GM19324 (cell line): Measurements from ENCODE around the gene NAXD.

Source experiments
- ATAC-seq: cut with Tn5 transposase; IDR thresholded peaks from one replicate; pipeline ENCODE4 v1.9.1; 2021; ENCODE audit warnings: mild to moderate bottlenecking, moderate library complexity; ENCODE audit not compliant: unreplicated experiment, low FRiP score

Gene NAXD

GRCh38 chr13:110642291-110642981 is 27.1 kb downstream of the NAXD start:
- no peak for ATAC-seq

DNA sequence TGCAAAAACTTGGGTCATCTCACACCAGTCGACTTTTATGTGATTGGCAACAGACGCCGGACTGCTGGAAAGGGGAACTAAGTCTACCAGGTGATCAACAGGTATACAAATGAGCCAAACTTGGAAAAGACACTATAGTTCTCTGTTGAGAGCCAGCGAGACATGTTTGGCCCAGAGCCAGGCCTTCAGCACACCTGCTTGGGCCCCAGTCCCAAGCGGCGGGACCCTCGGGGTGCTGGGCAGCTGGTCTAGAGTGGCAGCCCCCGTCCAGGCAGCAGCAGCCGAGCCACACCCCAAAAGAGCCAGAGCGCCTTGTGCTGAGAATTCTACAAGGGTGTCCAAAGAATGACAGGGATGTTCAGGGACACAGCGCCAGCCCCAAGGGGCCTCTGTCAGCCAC is 28.0 kb downstream of the NAXD start:
- ATAC-seq = no peak

GRCh38 chr13:110643768-110644421 is 28.6 kb downstream of the NAXD start:
- ATAC-seq = no peak

DNA sequence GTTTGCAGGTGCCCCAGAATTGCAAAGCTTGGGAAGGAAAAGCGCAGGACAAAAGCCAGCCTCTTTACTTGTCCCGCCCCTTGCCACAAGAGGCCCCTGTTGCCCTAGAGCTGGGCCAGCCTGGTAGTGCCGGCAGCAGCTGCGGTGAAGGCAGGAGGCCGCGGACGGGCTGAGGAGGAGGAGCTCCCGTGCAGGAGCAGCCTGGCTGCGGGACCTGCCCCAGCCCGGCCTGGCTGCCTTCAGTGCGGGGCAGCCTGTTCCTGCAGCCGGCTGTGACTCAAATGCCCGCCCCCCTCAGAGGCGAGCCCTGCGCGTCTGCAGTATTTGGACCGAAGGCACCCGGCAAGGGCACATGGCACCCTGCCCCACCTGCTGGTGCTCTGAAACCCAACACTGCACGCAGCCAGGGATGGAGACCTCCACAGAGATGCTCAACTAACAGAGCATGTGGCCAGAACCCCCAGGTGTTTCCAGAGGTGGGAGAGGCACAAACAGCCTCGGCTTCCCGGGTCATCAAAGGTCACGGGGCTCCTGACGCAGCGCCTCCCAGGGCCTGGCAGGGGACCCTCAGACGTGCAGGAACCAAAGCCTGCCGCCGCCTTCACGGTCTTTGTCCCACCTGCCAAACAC is 29.7 kb downstream of the NAXD start:
- peak; percentile 85 for ATAC-seq

DNA sequence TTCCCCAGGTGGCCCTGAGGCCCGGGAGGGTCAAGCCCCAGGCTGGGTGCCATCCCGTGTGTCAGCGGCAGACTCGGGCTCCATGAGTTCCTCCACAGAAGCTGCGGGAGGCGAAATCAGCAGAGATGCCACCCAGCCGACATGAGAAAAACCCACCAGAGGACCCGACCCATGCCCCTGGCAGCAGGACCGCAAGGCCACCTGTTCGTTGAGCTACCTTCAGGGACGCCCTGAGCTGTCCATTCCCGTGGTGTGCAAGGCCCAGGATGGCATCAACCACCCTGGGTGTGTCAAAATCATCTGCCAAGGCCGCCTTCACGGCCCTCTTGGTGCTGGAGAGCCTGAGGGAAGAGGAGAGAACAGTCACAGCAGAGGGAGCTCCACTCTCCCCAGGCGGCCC is 30.4 kb downstream of the NAXD start:
- ATAC-seq = no peak

GRCh38 chr13:110646442-110647364 is 31.4 kb downstream of the NAXD start:
- no peak for ATAC-seq

DNA sequence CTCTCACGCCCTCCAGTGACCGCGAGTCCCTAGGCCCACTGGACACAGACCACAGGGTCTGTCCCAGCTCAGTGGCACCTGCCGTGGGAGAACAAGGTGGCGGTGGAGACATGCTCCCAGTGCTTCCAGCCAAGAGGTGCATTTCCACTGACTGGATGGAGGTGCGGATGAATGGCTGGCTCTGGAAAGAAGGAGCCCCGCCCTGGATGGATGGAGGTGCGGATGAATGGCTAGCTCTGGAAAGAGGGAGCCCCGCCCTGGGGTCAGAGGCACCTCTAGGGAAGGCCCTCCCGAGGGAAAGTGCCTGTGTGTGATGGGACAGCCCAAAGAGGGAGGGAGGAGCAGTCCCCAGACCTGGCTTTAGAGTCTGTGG is 32.0 kb downstream of the NAXD start:
- ATAC-seq = no peak

DNA sequence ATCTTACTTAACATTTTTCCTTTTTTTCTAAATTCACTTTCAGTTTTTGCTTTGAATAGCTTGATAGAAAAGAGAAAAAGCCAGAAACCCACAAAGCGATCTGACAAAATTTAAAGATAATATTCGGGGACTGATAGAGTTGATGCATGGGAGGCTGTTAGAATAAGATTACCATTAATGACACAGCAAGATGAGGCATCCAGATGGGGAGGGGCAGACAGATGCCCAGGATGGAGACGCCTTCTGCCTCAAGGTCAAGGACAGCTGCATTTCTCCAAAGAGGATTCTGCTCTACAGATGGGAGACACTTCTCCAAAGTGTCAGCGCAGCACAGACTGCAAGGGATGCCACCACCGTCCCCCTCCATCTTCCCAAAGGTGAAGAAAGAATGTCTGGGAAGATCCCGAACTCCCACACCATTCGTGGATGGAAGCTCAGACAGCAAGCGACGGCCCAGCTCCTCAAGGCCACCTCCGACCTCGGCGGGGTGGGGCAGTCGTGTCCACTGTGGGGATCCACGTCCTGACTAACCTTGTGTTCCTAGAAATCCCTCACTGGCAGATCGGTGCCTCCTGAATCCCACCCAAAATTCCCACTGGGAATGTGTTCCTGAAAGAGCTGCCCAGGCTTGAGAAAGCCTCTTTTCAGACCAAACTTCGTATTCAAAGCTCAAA is 32.9 kb downstream of the NAXD start:
- ATAC-seq = no peak

- ATAC-seq = no peak
These were observed 33.6 kb downstream of the NAXD start for GRCh38 chr13:110648848-110649421.

- no peak for ATAC-seq
These were observed 34.2 kb downstream of the NAXD start for GRCh38 chr13:110649551-110649950.

- ATAC-seq = no peak
These were observed 35.1 kb downstream of the NAXD start for GRCh38 chr13:110650436-110650835.

DNA sequence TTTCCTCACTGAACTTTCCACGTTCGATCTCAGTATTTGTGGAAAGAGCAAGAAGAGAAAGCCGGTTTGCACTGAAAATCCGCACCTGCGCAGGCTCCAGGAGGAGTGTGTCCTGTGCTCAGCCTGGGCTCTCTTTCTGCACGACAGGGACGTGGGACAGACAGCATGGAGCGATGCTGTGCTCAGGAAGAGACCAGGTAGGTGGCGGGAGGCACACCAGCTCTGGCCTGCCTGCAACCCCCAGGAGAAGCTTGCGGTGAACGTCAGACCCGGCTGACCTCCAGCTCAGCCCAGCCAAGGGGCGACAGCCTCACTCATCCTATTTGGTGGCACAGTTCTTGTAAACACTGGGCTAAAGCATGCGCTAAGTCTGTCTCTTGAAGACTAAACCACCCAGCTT is 35.9 kb downstream of the NAXD start:
- no peak for ATAC-seq

- no peak for ATAC-seq
These were observed 36.4 kb downstream of the NAXD start for GRCh38 chr13:110651726-110652230.

DNA sequence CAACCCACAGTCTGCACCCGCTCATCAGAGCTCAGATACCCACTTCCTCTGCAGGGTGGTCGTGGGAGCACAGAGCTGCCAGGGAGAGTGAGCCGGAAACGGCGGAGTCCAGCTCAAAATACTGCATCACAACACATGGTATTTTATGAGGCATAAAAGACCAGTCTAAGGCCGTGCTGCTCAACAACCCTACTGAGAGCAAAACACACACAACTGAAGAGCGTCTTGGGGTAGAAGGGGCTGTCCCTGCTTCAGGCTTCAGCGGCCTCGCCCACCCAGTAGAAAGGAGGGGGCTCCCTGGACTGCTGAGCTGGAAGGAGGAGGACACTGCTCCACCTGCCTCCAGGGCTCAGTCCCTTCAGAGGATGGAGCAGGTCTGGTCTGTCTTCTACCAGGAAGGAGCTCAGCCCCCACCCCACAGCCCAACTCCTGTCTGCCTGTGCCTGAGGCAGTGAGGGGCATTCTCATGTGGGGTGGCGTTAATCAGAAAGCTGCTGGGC is 36.9 kb downstream of the NAXD start:
- ATAC-seq = no peak

GRCh38 chr13:110652764-110653163 is 37.4 kb downstream of the NAXD start:
- ATAC-seq = no peak

GRCh38 chr13:110653271-110653670 is 37.9 kb downstream of the NAXD start:
- ATAC-seq = no peak

DNA sequence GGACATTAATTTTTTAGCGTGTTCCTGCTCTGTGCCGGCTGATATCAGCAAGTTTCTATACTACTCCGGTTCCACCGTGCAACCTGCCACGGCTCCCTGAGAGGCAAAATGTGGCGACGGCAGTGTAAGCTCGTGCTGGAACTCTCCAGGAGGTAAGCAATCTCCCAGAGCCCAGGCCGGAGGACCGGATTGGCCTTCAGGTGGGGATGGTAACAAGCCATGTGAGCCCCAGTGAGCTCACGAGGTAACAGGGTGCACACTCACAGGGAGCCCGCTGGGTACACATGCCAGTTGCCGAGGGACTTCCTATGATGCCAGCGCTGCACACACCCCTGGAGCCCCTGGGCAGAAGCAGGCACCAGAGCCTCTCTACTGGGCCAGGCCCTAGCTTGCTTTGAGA is 38.5 kb downstream of the NAXD start:
- ATAC-seq = no peak

DNA sequence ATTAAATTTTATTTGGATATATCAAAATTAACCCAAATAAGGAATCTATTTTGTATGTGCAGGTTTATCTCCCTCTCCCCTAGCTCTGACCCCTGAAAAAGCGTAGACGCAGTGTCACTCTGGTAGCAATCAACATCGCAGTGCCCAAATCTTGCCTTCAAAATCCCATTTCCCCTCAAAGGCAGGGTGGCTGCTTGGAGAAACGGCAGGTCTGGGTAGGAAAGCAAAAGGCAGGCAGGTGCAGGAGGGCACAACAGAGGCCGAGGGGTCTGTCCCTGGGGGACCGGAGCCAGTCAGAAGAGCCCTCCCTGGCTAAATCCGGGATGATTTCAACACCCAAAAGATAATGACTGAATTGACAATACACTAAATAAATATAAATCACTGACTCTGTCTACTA is 41.9 kb downstream of the NAXD start:
- no peak for ATAC-seq

DNA sequence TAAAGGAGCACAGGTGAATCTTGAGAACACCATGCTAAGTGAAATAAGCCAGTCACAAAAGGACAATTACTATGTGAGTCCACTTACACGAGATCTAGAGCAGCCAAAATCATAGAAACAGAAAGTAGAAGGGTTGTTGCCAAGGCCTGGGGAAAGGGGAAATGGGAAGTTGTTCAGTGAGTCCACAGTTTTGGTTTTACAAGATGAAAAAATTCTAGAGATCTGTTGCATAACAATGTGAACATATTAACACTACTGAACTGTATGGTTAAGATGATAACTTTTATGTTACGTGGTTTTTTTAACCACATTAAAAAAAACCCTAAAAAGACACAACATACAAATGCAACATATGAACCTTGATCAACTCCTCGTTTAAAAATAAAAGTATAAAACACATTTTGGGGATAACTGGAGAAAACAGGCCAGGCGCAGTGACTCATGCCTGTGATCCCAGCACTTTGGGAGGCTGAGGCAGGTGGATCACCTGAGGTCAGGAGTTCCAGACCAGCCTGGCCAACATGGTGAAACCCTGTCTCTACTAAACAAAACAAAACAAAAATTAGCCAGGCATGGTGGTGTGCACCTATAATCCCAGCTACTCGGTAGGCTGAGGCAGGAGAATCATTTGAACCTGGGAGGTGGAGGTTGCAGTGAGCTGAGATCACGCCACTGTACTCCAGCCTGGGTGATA is 43.0 kb downstream of the NAXD start:
- peak; percentile 83 for ATAC-seq
